CD4-positive, alpha-beta T cell (primary cell): Measurements from ENCODE around the gene HMG20A. TPM values are rescaled to one million over a fixed set of nuclear protein-coding genes. Genes with fewer than 3 reads are reported as not detected.

Source experiments
- ATAC-seq: fragments of 200-7000 bp; cut with Tn5 transposase; one replicate; pipeline ENCODE4 v1.10.0; 2022; ENCODE audit warnings: mild to moderate bottlenecking; ENCODE audit not compliant: poor library complexity
- CTCF ChIA-PET: fragments of 350-600 bp; sonication (Branson Sonifier 250); formaldehyde crosslinking; loops from one replicate; lab custom pipeline; 2021; ENCODE audit warnings: antibody characterized with exemption, inconsistent platforms; lab: Charles Lee
- POLR2A ChIA-PET: fragments of 350-600 bp; sonication (Branson Sonifier 250); formaldehyde crosslinking; loops from one replicate; lab custom pipeline; 2021; ENCODE audit warnings: antibody characterized with exemption, inconsistent platforms; lab: Charles Lee
- DNase-seq, 14 experiments: peaks; one replicate each; pipeline ENCODE4 v3.0.0-alpha.2; 2013 to 2020; ENCODE audit warnings: mixed read lengths in 2 of 14
- H3K27ac ChIP-seq, 2 donors: one replicate each; pipeline versions ENCODE4 v1.5.1 to v1.7.0; 2013; ENCODE audit warnings: low read length in 2 of 2, low read depth in 1 of 2, mild to moderate bottlenecking in 1 of 2
- H3K27me3 ChIP-seq, 2 experiments: 1 replicate in 1 of 2; 2 replicates in 1 of 2; pipeline versions ENCODE4 v1.6.1 to v1.7.0; 2013; ENCODE audit warnings: low read length in 2 of 2, control low read depth in 1 of 2, mild to moderate bottlenecking in 1 of 2, moderate library complexity in 1 of 2; ENCODE audit not compliant: insufficient read depth in 2 of 2, control insufficient read depth in 1 of 2
- H3K36me3 ChIP-seq: one replicate; pipeline ENCODE4 v1.6.1; 2013; ENCODE audit warnings: low read length, control low read depth; ENCODE audit not compliant: insufficient read depth
- H3K4me1 ChIP-seq: one replicate; pipeline ENCODE4 v1.6.1; 2013; ENCODE audit warnings: low read length, control low read depth; ENCODE audit not compliant: insufficient read depth
- H3K4me3 ChIP-seq: one replicate; pipeline ENCODE4 v1.5.1; 2013; ENCODE audit warnings: mild to moderate bottlenecking, low read length, moderate library complexity
- H3K9me3 ChIP-seq, 2 experiments: 1 replicate in 1 of 2; 2 replicates in 1 of 2; pipeline versions ENCODE4 v1.6.1 to v1.7.0; 2013; ENCODE audit warnings: low read length in 2 of 2, mild to moderate bottlenecking in 2 of 2, control low read depth in 1 of 2, moderate library complexity in 1 of 2; ENCODE audit not compliant: control insufficient read depth in 1 of 2, insufficient read depth in 1 of 2
- H3K27ac Mint-ChIP-seq: one replicate; pipeline ENCODE4 v1.8.0; 2020; ENCODE audit warnings: mixed read lengths
- H3K27me3 Mint-ChIP-seq: one replicate; pipeline ENCODE4 v1.8.0; 2021; ENCODE audit warnings: mixed read lengths
- H3K36me3 Mint-ChIP-seq: one replicate; pipeline ENCODE4 v1.8.0; 2021; ENCODE audit warnings: low read depth, mixed read lengths
- H3K4me1 Mint-ChIP-seq: one replicate; pipeline ENCODE4 v1.8.0; 2021; ENCODE audit warnings: low read depth, mixed read lengths
- H3K4me3 Mint-ChIP-seq: one replicate; pipeline ENCODE4 v1.8.0; 2020; ENCODE audit warnings: mild to moderate bottlenecking, mixed read lengths
- H3K9me3 Mint-ChIP-seq: one replicate; pipeline ENCODE4 v1.8.0; 2020; ENCODE audit warnings: mixed read lengths
- CTCF ChIP-seq: fragments of 200-600 bp; IDR thresholded peaks from one replicate; pipeline ENCODE4 v1.8.0; 2022; ENCODE audit warnings: antibody characterized with exemption, mild to moderate bottlenecking
- intact Hi-C, 2 experiments: fragments of 100-400 bp; cut with DNase I in 1 of 2; cut with micrococcal nuclease in 1 of 2; formaldehyde crosslinking; loops; one replicate each; pipeline versions ENCODE4 v1.15.1 to v1.9.0; 2023 to 2025; cut with DNase I, micrococcal nuclease
- total RNA-seq, 174 experiments: library from RNA in 2 of 174; stranded (reverse) in 2 of 174; gene quantifications; one replicate each; pipeline ENCODE4 v1.2.3 and lab custom pipeline; 2021 to 2026

HMG20A gene
- total RNA-seq, 2 experiments from 2014 or later, result 16.2 to 20.0 TPM

- Mint-ChIP-seq H3K4me3 (no peak overlapping the region), H3K36me3 (peaks cover 33% of the 10 kb centered on the region), H3K9me3 (no peaks in the 10 kb centered on the region), H3K27me3 (no peaks in the 10 kb centered on the region), H3K27ac (no peak overlapping the region), H3K4me1 (peaks cover 42% of the 10 kb centered on the region)
- intact Hi-C loops, result no loop called here
- no peaks in the 10 kb centered on the region for H3K9me3 ChIP-seq
- CTCF ChIA-PET, result interaction anchor here (0.7 to 1.4 kb wide), 2 partner anchors 8 to 28 kb away, joined by 3 read pairs; no protein-coding TSS in a partner anchor
- no peak overlapping the region for H3K4me3 ChIP-seq
- H3K36me3 ChIP-seq, result peaks cover 3% of the 10 kb centered on the region
- H3K27me3 ChIP-seq, result no peaks in the 10 kb centered on the region
- DNase-seq (no peak), ATAC-seq (no peak)
- no peak for TF ChIP-seq CTCF
- POLR2A ChIA-PET, result no interaction called here
- H3K27ac ChIP-seq, result no peak overlapping the region
- H3K4me1 ChIP-seq, result no peaks in the 10 kb centered on the region
These were observed 26.2 kb downstream of the HMG20A start for GRCh38 chr15:77446840-77447390.

- POLR2A ChIA-PET, result no interaction called here
- no peak for DNase-seq
- Mint-ChIP-seq H3K4me1 (peaks cover 47% of the 10 kb centered on the region), H3K27me3 (no peaks in the 10 kb centered on the region), H3K27ac (no peak overlapping the region), H3K9me3 (no peaks in the 10 kb centered on the region), H3K4me3 (no peak overlapping the region), H3K36me3 (peaks cover 13% of the 10 kb centered on the region)
- no peak overlapping the region for H3K27ac ChIP-seq
- intact Hi-C loops, result no loop called here
- CTCF ChIA-PET, result interaction anchor here (0.6 kb wide), 1 partner anchor 46 kb away, joined by 3 read pairs; no protein-coding TSS in a partner anchor
- peaks cover 15% of the 10 kb centered on the region for H3K4me1 ChIP-seq
- no peak for TF ChIP-seq CTCF
- H3K4me3 ChIP-seq, result no peak overlapping the region
- peaks cover 13% of the 10 kb centered on the region for H3K36me3 ChIP-seq
- no peak for ATAC-seq
- no peaks in the 10 kb centered on the region for H3K27me3 ChIP-seq
- no peaks in the 10 kb centered on the region for H3K9me3 ChIP-seq
These were observed 33.6 kb downstream of the HMG20A start for GRCh38 chr15:77454265-77454664.

GRCh38 chr15:77454951-77455350 is 34.3 kb downstream of the HMG20A start:
- H3K36me3 Mint-ChIP-seq, result peaks cover 7% of the 10 kb centered on the region
- H3K9me3 ChIP-seq, result no peaks in the 10 kb centered on the region
- no peaks in the 10 kb centered on the region for H3K9me3 Mint-ChIP-seq
- peaks cover 47% of the 10 kb centered on the region for H3K4me1 Mint-ChIP-seq
- no peaks in the 10 kb centered on the region for H3K27me3 Mint-ChIP-seq
- TF ChIP-seq CTCF, result no peak
- no peak overlapping the region for H3K27ac ChIP-seq
- no peak overlapping the region for H3K4me3 ChIP-seq
- no peaks in the 10 kb centered on the region for H3K27me3 ChIP-seq
- intact Hi-C loops, result no loop called here
- peaks cover 15% of the 10 kb centered on the region for H3K36me3 ChIP-seq
- no peak overlapping the region for H3K4me3 Mint-ChIP-seq
- CTCF ChIA-PET, result interaction anchor here (0.6 kb wide), 1 partner anchor 47 kb away, joined by 3 read pairs; no protein-coding TSS in a partner anchor
- no peak overlapping the region for H3K27ac Mint-ChIP-seq
- no peak for ATAC-seq
- POLR2A ChIA-PET, result no interaction called here
- peaks cover 15% of the 10 kb centered on the region for H3K4me1 ChIP-seq
- no peak for DNase-seq
